HCT116 (cell line): ENCODE measurements around the gene OBSCN. TPM values are rescaled to one million over a fixed set of nuclear protein-coding genes. Genes with fewer than 3 reads are reported as not detected.

Source experiments
- ATAC-seq: fragments of 200-7000 bp; cut with Tn5 transposase; 2 replicates; pipeline ENCODE4 v1.9.1; 2020; ENCODE audit warnings: mild to moderate bottlenecking, moderate library complexity
- BruUV-seq: library from RNA; stranded (reverse); fragments of 400-500 nt; replicated peaks from 2 replicates; lab custom pipeline; 2021; lab: Mats Ljungman, UMichigan
- CTCF ChIA-PET: fragments of 300-600 bp; sonication (Branson Sonifier 250); formaldehyde crosslinking; loops from one replicate; lab custom pipeline; 2021; ENCODE audit warnings: antibody characterized with exemption; lab: Charles Lee
- POLR2A ChIA-PET: fragments of 300-600, 350-600 bp; sonication (Branson Sonifier 250); formaldehyde crosslinking; loops from one replicate; lab custom pipeline; 2021; ENCODE audit warnings: antibody characterized with exemption; lab: Charles Lee
- RAD21 ChIA-PET, 2 experiments: fragments of 300-600 bp; sonication (Branson Sonifier 250); formaldehyde crosslinking; loops; one replicate each; lab custom pipeline; 2023; ENCODE audit warnings: low total read pairs in 2 of 2; ENCODE audit not compliant: uncharacterized antibody in 2 of 2, unreplicated experiment in 2 of 2, low non-redundant PET in 1 of 2; lab: Charles Lee
- DNase-seq: peaks from one replicate; pipeline ENCODE4 v3.0.0-alpha.2; 2010; ENCODE audit warnings: low read depth, low spot score
- H2AFZ ChIP-seq: fragments of 200-600 bp; shearing (Covaris generic), sonication (generic); 2 replicates; pipeline ENCODE4 v1.6.1; 2017; ENCODE audit warnings: low read depth, mixed run types, mixed read lengths, antibody characterized with exemption, low read length; ENCODE audit not compliant: poor library complexity, severe bottlenecking
- H3K27ac ChIP-seq: 2 replicates; pipeline ENCODE4 v1.5.1; 2012; ENCODE audit warnings: low read depth, low read length
- H3K27me3 ChIP-seq: fragments of 200-600 bp; sonication (generic); 2 replicates; pipeline ENCODE4 v1.6.1; 2016; ENCODE audit warnings: mixed run types, low read length, mixed read lengths; ENCODE audit not compliant: insufficient read depth
- H3K36me3 ChIP-seq, 2 experiments: fragments of 200-500 bp in 1 of 2; fragments of 200-600 bp in 1 of 2; sonication (Bioruptor generic) in 1 of 2; sonication (generic) in 1 of 2; 2 replicates each; pipeline versions ENCODE4 v1.5.1 to v1.6.1; 2014 to 2016; ENCODE audit warnings: low read length in 2 of 2, inconsistent platforms in 1 of 2, mixed read lengths in 1 of 2, mixed run types in 1 of 2; ENCODE audit not compliant: insufficient read depth in 2 of 2, control insufficient read depth in 1 of 2
- H3K4me1 ChIP-seq, 2 experiments: fragments of 200-600 bp in 1 of 2; sonication (generic) in 1 of 2; 2 replicates each; pipeline versions ENCODE4 v1.5.1 to v1.6.1; 2012 to 2017; ENCODE audit warnings: low read length in 2 of 2, inconsistent platforms in 1 of 2, mild to moderate bottlenecking in 1 of 2, mixed read lengths in 1 of 2, mixed run types in 1 of 2, moderate library complexity in 1 of 2; ENCODE audit not compliant: insufficient read depth in 2 of 2, control insufficient read depth in 1 of 2
- H3K4me2 ChIP-seq: fragments of 200-600 bp; sonication (generic); 2 replicates; pipeline ENCODE4 v1.6.1; 2017; ENCODE audit warnings: mixed run types, low read length, mixed read lengths
- H3K4me3 ChIP-seq, 2 experiments: fragments of 200-600 bp in 1 of 2; sonication (generic) in 1 of 2; replicated peaks in 1 of 2; 2 replicates each; pipeline ENCODE4 v1.5.1; 2011 to 2016; ENCODE audit warnings: low read length in 2 of 2, control low read depth in 1 of 2, low read depth in 1 of 2, mild to moderate bottlenecking in 1 of 2, mixed read lengths in 1 of 2, mixed run types in 1 of 2
- H3K79me2 ChIP-seq: fragments of 200-600 bp; sonication (generic); 2 replicates; pipeline ENCODE4 v1.6.1; 2017; ENCODE audit warnings: mild to moderate bottlenecking, mixed run types, low read length, moderate library complexity, mixed read lengths; ENCODE audit not compliant: insufficient read depth
- H3K9ac ChIP-seq: fragments of 200-600 bp; sonication (generic); 2 replicates; pipeline ENCODE4 v1.6.1; 2016; ENCODE audit warnings: low read length, mixed read lengths
- H3K9me2 ChIP-seq: fragments of 200-600 bp; sonication (generic), shearing (Covaris generic); 2 replicates; pipeline ENCODE4 v1.6.1; 2017; ENCODE audit warnings: mixed run types, mild to moderate bottlenecking, moderate library complexity; ENCODE audit not compliant: insufficient read depth
- H3K9me3 ChIP-seq, 2 experiments: fragments of 200-500 bp in 1 of 2; fragments of 200-600 bp in 1 of 2; sonication (Bioruptor generic) in 1 of 2; sonication (generic) in 1 of 2; 2 replicates each; pipeline ENCODE4 v1.6.1; 2014 to 2017; ENCODE audit warnings: low read length in 2 of 2, mixed read lengths in 2 of 2, inconsistent platforms in 1 of 2, low read depth in 1 of 2, mild to moderate bottlenecking in 1 of 2, mixed run types in 1 of 2, moderate library complexity in 1 of 2; ENCODE audit not compliant: control insufficient read depth in 1 of 2, insufficient read depth in 1 of 2
- H4K20me1 ChIP-seq: fragments of 200-600 bp; sonication (generic), shearing (Covaris generic); 2 replicates; pipeline ENCODE4 v1.6.1; 2017; ENCODE audit warnings: mixed run types, mild to moderate bottlenecking, moderate library complexity; ENCODE audit not compliant: insufficient read depth
- ATF3 ChIP-seq: IDR thresholded peaks from 2 replicates; pipeline ENCODE4 v1.6.1; 2012
- CBX3 ChIP-seq: IDR thresholded peaks from 2 replicates; pipeline ENCODE4 v1.6.1; 2012; ENCODE audit warnings: low read depth
- CTCF ChIP-seq, 3 experiments: fragments of 200-600 bp in 1 of 3; sonication (generic) in 1 of 3; IDR thresholded peaks in 2 of 3; conservative IDR thresholded peaks in 1 of 3; 2 replicates each; pipeline ENCODE4 v1.5.1; 2012 to 2017; ENCODE audit warnings: low read depth in 2 of 3, low read length in 2 of 3, antibody characterized with exemption in 1 of 3, borderline replicate concordance in 1 of 3, control low read depth in 1 of 3, mild to moderate bottlenecking in 1 of 3, mixed read lengths in 1 of 3, mixed run types in 1 of 3, moderate library complexity in 1 of 3; ENCODE audit not compliant: insufficient read depth in 1 of 3
- ELF1 ChIP-seq: IDR thresholded peaks from 2 replicates; pipeline ENCODE4 v1.6.1; 2012; ENCODE audit warnings: low read depth, borderline replicate concordance
- EZH2 ChIP-seq: fragments of 200-600 bp; sonication (generic); IDR thresholded peaks from 2 replicates; pipeline ENCODE4 v1.6.1; 2017; ENCODE audit warnings: antibody characterized with exemption, mixed run types
- EZH2phosphoT487 ChIP-seq: fragments of 200-600 bp; IDR thresholded peaks from 2 replicates; pipeline ENCODE4 v1.6.1; 2018; ENCODE audit warnings: antibody characterized with exemption, borderline replicate concordance
- FOSL1 ChIP-seq: IDR thresholded peaks from 2 replicates; pipeline ENCODE4 v1.6.1; 2012; ENCODE audit warnings: low read depth
- JUND ChIP-seq: IDR thresholded peaks from 2 replicates; pipeline ENCODE4 v1.6.1; 2012
- MAX ChIP-seq: IDR thresholded peaks from 2 replicates; pipeline ENCODE4 v1.6.1; 2012
- POLR2A ChIP-seq: IDR thresholded peaks from 2 replicates; pipeline ENCODE4 v1.7.0; 2011; ENCODE audit warnings: borderline replicate concordance; ENCODE audit not compliant: insufficient read depth, insufficient read length; ENCODE audit errors: extremely low read depth
- POLR2AphosphoS5 ChIP-seq: IDR thresholded peaks from 2 replicates; pipeline ENCODE4 v1.6.1; 2011; ENCODE audit warnings: mild to moderate bottlenecking, low read depth, low read length, moderate library complexity
- RAD21 ChIP-seq: IDR thresholded peaks from 2 replicates; pipeline ENCODE4 v1.6.1; 2012; ENCODE audit warnings: low read depth, mild to moderate bottlenecking
- SIN3A ChIP-seq: IDR thresholded peaks from 2 replicates; pipeline ENCODE4 v1.6.1; 2012; ENCODE audit warnings: low read depth
- SP1 ChIP-seq: IDR thresholded peaks from 2 replicates; pipeline ENCODE4 v1.6.1; 2012; ENCODE audit warnings: low read depth
- SRF ChIP-seq: IDR thresholded peaks from 2 replicates; pipeline ENCODE4 v1.6.1; 2012; ENCODE audit warnings: low read depth
- TCF7L2 ChIP-seq: IDR thresholded peaks from 2 replicates; pipeline ENCODE4 v1.7.0; 2011; ENCODE audit warnings: borderline replicate concordance, inconsistent platforms; ENCODE audit not compliant: insufficient read depth, insufficient read length; ENCODE audit errors: extremely low read depth
- YY1 ChIP-seq: IDR thresholded peaks from 2 replicates; pipeline ENCODE4 v1.6.1; 2011; ENCODE audit warnings: low read length, low read depth, moderate library complexity, mild to moderate bottlenecking; ENCODE audit not compliant: insufficient replicate concordance; ENCODE audit errors: extremely low read depth
- ZFX ChIP-seq: fragments of 450-650 bp; IDR thresholded peaks from 2 replicates; pipeline ENCODE4 v1.6.1; 2017
- ZNF274 ChIP-seq: fragments of 200-500 bp; sonication (Bioruptor generic); IDR thresholded peaks from 2 replicates; pipeline ENCODE4 v1.6.1; 2014; ENCODE audit warnings: mild to moderate bottlenecking, low read depth, low read length, inconsistent platforms
- intact Hi-C: fragments of 100-400 bp; cut with micrococcal nuclease; formaldehyde crosslinking; loops from 2 replicates; pipeline ENCODE4 v1.10.0; 2022
- total RNA-seq: library from RNA; stranded (reverse); gene quantifications from one replicate; pipeline ENCODE4 v1.2.1, GENCODE V29; 2021; ENCODE audit not compliant: unreplicated experiment

The OBSCN gene
- total RNA-seq, 1 experiment from 2014 or later, result 16.6 TPM

DNA sequence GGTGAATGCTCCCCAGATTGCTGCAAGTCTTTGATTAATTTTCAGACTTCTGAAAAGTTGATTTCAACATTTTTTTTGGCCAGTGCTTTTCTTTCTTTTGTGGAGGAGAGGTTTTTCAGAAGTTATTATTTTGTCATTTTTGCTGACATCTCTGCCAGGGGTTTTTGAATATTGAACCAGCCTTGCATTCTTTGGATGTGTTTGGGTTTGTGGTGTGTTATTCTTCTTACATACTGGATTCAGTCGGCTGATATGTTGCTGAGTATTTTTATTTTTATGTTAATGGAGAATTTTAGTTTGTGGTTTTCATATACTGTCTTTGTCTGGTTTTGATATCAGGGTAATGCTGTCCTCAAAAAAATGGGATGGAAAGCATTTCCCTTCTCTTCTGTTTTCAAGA lies 25.3 kb downstream of the OBSCN start:
- Histone ChIP-seq H3K9me3 (peaks cover 0 to 7% of the 10 kb centered on the region in 2 experiments; a peak in 2 of 4 replicates), H3K27ac (no peak overlapping the region), H3K4me2 (no peak overlapping the region), H3K9ac (no peak overlapping the region), H3K4me1 (peaks cover 0 to 5% of the 10 kb centered on the region in 2 experiments; a peak in 1 of 4 replicates), H4K20me1 (no peaks in the 10 kb centered on the region), H3K27me3 (no peaks in the 10 kb centered on the region), H3K4me3 (no peak overlapping the region), H3K36me3 (peaks cover 0 to under 1% of the 10 kb centered on the region in 2 experiments; a peak in 1 of 4 replicates), H2AFZ (no peak overlapping the region), H3K79me2 (no peaks in the 10 kb centered on the region), H3K9me2 (no peaks in the 10 kb centered on the region)
- DNase-seq (no peak), ATAC-seq (no peak)
- POLR2A ChIA-PET, result no interaction called here
- CTCF ChIA-PET, result no interaction called here
- TF ChIP-seq SRF (no peak), SP1 (no peak), ZNF274 (no peak), EZH2phosphoT487 (no peak), ELF1 (no peak), EZH2 (no peak), MAX (no peak), FOSL1 (no peak), POLR2A (no peak), SIN3A (no peak), RAD21 (no peak), JUND (no peak), POLR2AphosphoS5 (no peak), CTCF (IDR thresholded peaks at IDR 0.05 in 2 of 3, conservative IDR thresholded peaks at IDR 0.05 in 1 of 3; ENCODE audit: borderline replicate concordance in 1 of 3, insufficient read depth in 1 of 3, low read depth in 2 of 3, low read length in 2 of 3) (no peak), ATF3 (no peak), YY1 (no peak), TCF7L2 (no peak), ZFX (no peak), CBX3 (no peak)
- BruUV-seq, result no TSS peak
- RAD21 ChIA-PET, result no interaction called here
- intact Hi-C loops, result no loop called here
